Stimulated activated CD8-positive, alpha-beta memory T cell treated with anti-CD3 and anti-CD28 coated beads, Interleukin-15, amount 100 ng/mL, for 1 hour (primary cell): Measurements from ENCODE around the gene CEP131.
"Not testable (repeated sequence)": the region's sequence is repeated elsewhere in the genome, so short reads cannot be mapped to it uniquely, and the experiment has no call there.

ENCODE experiments used
- DNase-seq: peaks from one replicate; pipeline ENCODE4 v3.0.0-alpha.2; 2020; ENCODE audit warnings: low read depth

The CEP131 gene

GRCh38 chr17:81148986-81149533 lies 73.7 kb downstream of the CEP131 start:
- DNase-seq = no peak

GRCh38 chr17:81148571-81148970 lies 74.2 kb downstream of the CEP131 start:
- DNase-seq = no peak

GRCh38 chr17:81147701-81148100 lies 75.1 kb downstream of the CEP131 start:
- no peak for DNase-seq

- DNase-seq = not testable (repeated sequence)
Measured at GRCh38 chr17:81146208-81146607, 76.6 kb downstream of the CEP131 start.

GRCh38 chr17:81144423-81144781 lies 78.4 kb downstream of the CEP131 start:
- no peak for DNase-seq

- DNase-seq = no peak
Measured at GRCh38 chr17:81143717-81144422, 78.9 kb downstream of the CEP131 start.

- DNase-seq = no peak
Measured at GRCh38 chr17:81143200-81143527, 79.6 kb downstream of the CEP131 start.

GRCh38 chr17:81142301-81143199 lies 80.2 kb downstream of the CEP131 start:
- peak; percentile 27 for DNase-seq

GRCh38 chr17:81140695-81141094 lies 82.1 kb downstream of the CEP131 start:
- DNase-seq = no peak

GRCh38 chr17:81140018-81140417 lies 82.7 kb downstream of the CEP131 start:
- DNase-seq = no peak
